SK-N-SH (cell line): ENCODE results near the gene TARDBP.

Source experiments
- ELF1 ChIP-seq: IDR thresholded peaks from 2 replicates; pipeline ENCODE4 v1.4.0; 2012
- EZH2phosphoT487 ChIP-seq: fragments of 200-600 bp; sonication (generic); IDR thresholded peaks from 2 replicates; pipeline ENCODE4 v1.6.1; 2017; ENCODE audit warnings: low read depth, mixed run types, mild to moderate bottlenecking, antibody characterized with exemption, moderate library complexity, borderline replicate concordance
- JUND ChIP-seq: IDR thresholded peaks from 2 replicates; pipeline ENCODE4 v1.4.0; 2012
- MEF2A ChIP-seq: IDR thresholded peaks from 2 replicates; pipeline ENCODE4 v1.4.0; 2012; ENCODE audit warnings: low read depth, borderline replicate concordance
- MXI1 ChIP-seq: IDR thresholded peaks from 2 replicates; pipeline ENCODE4 v1.6.1; 2012; ENCODE audit warnings: mild to moderate bottlenecking, low read depth, low read length, improper control_type of control experiment
- NFIC ChIP-seq: IDR thresholded peaks from 2 replicates; pipeline ENCODE4 v1.4.0; 2012; ENCODE audit warnings: borderline replicate concordance
- POLR2AphosphoS5 ChIP-seq: IDR thresholded peaks from 2 replicates; pipeline ENCODE4 v1.6.1; 2012; ENCODE audit warnings: low read depth, low read length
- RAD21 ChIP-seq: IDR thresholded peaks from 2 replicates; pipeline ENCODE4 v1.6.1; 2012; ENCODE audit warnings: mild to moderate bottlenecking, low read length
- RXRA ChIP-seq: IDR thresholded peaks from 2 replicates; pipeline ENCODE4 v1.4.0; 2012; ENCODE audit warnings: low read depth, mild to moderate bottlenecking, borderline replicate concordance
- SMC3 ChIP-seq: IDR thresholded peaks from 2 replicates; pipeline ENCODE4 v1.6.1; 2012; ENCODE audit warnings: low read depth, low read length, improper control_type of control experiment
- TAF1 ChIP-seq: IDR thresholded peaks from 2 replicates; pipeline ENCODE4 v1.6.1; 2012; ENCODE audit warnings: low read depth, mild to moderate bottlenecking, low read length, moderate library complexity, borderline replicate concordance
- TF ChIP-seq, protein P1 (sequence below): fragments of 200-600 bp; sonication (generic); IDR thresholded peaks from 2 replicates; pipeline ENCODE4 v1.6.1; 2017; ENCODE audit warnings: antibody characterized with exemption, mild to moderate bottlenecking, moderate library complexity
- TF ChIP-seq, protein P2 (sequence below): fragments of 150-350 bp; IDR thresholded peaks from 2 replicates; pipeline ENCODE4 v1.6.1; 2017; ENCODE audit warnings: antibody characterized with exemption, low read length, low read depth, borderline replicate concordance
- TF ChIP-seq, protein P3 (sequence below): IDR thresholded peaks from 2 replicates; pipeline ENCODE4; 2012

DNA sequence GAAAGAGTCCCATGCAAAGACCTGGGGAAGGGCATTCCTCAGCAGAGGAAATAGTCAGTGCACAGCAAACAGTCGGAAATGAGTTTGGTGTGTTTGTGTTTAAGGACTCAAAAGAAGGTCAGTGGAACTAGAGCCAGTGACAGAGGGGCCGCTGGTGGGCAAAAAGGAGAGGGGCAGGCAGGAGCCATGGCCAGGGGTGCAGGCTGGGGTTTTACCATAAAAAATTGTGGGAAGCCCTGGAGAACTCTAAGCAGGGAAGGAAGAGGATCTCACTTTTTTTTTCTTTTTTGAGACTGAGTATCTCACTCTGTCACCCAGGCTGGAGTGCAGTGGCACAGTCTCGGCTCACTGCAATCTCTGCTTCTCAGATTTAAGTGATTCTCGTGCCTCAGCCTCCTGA is 33.7 kb upstream of the TARDBP start:
- TF ChIP-seq MXI1 (no peak), JUND (no peak), POLR2AphosphoS5 (no peak), EZH2phosphoT487 (no peak), MEF2A (no peak), TAF1 (no peak), SMC3 (no peak), RAD21 (no peak), RXRA (no peak), NFIC (no peak), ELF1 (no peak)
- TF ChIP-seq, protein P1, sequence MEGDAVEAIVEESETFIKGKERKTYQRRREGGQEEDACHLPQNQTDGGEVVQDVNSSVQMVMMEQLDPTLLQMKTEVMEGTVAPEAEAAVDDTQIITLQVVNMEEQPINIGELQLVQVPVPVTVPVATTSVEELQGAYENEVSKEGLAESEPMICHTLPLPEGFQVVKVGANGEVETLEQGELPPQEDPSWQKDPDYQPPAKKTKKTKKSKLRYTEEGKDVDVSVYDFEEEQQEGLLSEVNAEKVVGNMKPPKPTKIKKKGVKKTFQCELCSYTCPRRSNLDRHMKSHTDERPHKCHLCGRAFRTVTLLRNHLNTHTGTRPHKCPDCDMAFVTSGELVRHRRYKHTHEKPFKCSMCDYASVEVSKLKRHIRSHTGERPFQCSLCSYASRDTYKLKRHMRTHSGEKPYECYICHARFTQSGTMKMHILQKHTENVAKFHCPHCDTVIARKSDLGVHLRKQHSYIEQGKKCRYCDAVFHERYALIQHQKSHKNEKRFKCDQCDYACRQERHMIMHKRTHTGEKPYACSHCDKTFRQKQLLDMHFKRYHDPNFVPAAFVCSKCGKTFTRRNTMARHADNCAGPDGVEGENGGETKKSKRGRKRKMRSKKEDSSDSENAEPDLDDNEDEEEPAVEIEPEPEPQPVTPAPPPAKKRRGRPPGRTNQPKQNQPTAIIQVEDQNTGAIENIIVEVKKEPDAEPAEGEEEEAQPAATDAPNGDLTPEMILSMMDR, result no peak
- TF ChIP-seq, protein P2, sequence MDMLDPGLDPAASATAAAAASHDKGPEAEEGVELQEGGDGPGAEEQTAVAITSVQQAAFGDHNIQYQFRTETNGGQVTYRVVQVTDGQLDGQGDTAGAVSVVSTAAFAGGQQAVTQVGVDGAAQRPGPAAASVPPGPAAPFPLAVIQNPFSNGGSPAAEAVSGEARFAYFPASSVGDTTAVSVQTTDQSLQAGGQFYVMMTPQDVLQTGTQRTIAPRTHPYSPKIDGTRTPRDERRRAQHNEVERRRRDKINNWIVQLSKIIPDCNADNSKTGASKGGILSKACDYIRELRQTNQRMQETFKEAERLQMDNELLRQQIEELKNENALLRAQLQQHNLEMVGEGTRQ, result no peak
- TF ChIP-seq, protein P3, sequence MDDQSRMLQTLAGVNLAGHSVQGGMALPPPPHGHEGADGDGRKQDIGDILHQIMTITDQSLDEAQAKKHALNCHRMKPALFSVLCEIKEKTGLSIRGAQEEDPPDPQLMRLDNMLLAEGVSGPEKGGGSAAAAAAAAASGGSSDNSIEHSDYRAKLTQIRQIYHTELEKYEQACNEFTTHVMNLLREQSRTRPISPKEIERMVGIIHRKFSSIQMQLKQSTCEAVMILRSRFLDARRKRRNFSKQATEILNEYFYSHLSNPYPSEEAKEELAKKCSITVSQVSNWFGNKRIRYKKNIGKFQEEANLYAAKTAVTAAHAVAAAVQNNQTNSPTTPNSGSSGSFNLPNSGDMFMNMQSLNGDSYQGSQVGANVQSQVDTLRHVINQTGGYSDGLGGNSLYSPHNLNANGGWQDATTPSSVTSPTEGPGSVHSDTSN, result no peak
